ENCODE data around the gene NRXN3. TPM values are rescaled to one million over a fixed set of nuclear protein-coding genes. Genes with fewer than 3 reads are reported as not detected.

The NRXN3 gene
- total RNA-seq, 1 experiment from 2014 or later: not detected

GRCh38 chr14:79855789-79856188 is 1685.6 kb downstream of the NRXN3 start:
- H3K27ac ChIP-seq (ENCODE audit: low read depth, low read length): no peak overlapping the region
- H3K79me2 ChIP-seq (ENCODE audit: insufficient read depth, low read length): no peaks in the 10 kb centered on the region
- no peaks in the 10 kb centered on the region for H3K27me3 ChIP-seq (ENCODE audit: insufficient read depth, low read length)
- H3K36me3 ChIP-seq (ENCODE audit: control insufficient read depth in 1 of 2, insufficient read depth in 2 of 2, low read length in 2 of 2): no peaks in the 10 kb centered on the region
- no peak overlapping the region for H3K4me2 ChIP-seq (ENCODE audit: low read length)
- ChIA-PET RAD21 (ENCODE audit: low non-redundant PET in 1 of 2, low total read pairs in 2 of 2, uncharacterized antibody in 2 of 2, unreplicated experiment in 2 of 2) (no interaction called here), CTCF (no interaction called here), POLR2A (no interaction called here)
- no peak for ATAC-seq
- no TSS peak for BruUV-seq (replicated peaks)
- TF ChIP-seq SP1 (IDR thresholded peaks at IDR 0.05; ENCODE audit: low read depth) (no peak), TCF7L2 (IDR thresholded peaks at IDR 0.05; ENCODE audit: borderline replicate concordance, extremely low read depth, insufficient read depth, insufficient read length) (no peak), FOSL1 (IDR thresholded peaks at IDR 0.05; ENCODE audit: low read depth) (no peak), ZBTB33 (IDR thresholded peaks at IDR 0.05; ENCODE audit: extremely low read depth, insufficient replicate concordance, low read length) (no peak), ZFX (IDR thresholded peaks at IDR 0.05) (no peak)
- H3K9me2 ChIP-seq (ENCODE audit: insufficient read depth): no peaks in the 10 kb centered on the region
- no peaks in the 10 kb centered on the region for H4K20me1 ChIP-seq (ENCODE audit: insufficient read depth)
- intact Hi-C loops (cut with micrococcal nuclease): no loop called here
- no peaks in the 10 kb centered on the region for H3K4me1 ChIP-seq (ENCODE audit: control insufficient read depth in 1 of 2, insufficient read depth in 2 of 2, low read length in 2 of 2)
- peaks cover 3 to 9% of the 10 kb centered on the region in 2 experiments; a peak in 2 of 4 replicates for H3K9me3 ChIP-seq (ENCODE audit: control insufficient read depth in 1 of 2, insufficient read depth in 1 of 2, low read depth in 1 of 2, low read length in 2 of 2)
- H2AFZ ChIP-seq (ENCODE audit: low read depth, low read length, poor library complexity, severe bottlenecking): no peak overlapping the region
- no peak for DNase-seq (ENCODE audit: low read depth, low spot score)
- H3K4me3 ChIP-seq (replicated peaks in 1 of 2; ENCODE audit: low read depth in 1 of 2, low read length in 2 of 2): no peak overlapping the region
- H3K9ac ChIP-seq (ENCODE audit: low read length): no peak overlapping the region

GRCh38 chr14:79856381-79856780 is 1686.2 kb downstream of the NRXN3 start:
- BruUV-seq (replicated peaks): no TSS peak
- no peak overlapping the region for H3K4me2 ChIP-seq (ENCODE audit: low read length)
- H3K4me1 ChIP-seq (ENCODE audit: control insufficient read depth in 1 of 2, insufficient read depth in 2 of 2, low read length in 2 of 2): no peaks in the 10 kb centered on the region
- no peaks in the 10 kb centered on the region for H3K79me2 ChIP-seq (ENCODE audit: insufficient read depth, low read length)
- H4K20me1 ChIP-seq (ENCODE audit: insufficient read depth): no peaks in the 10 kb centered on the region
- TF ChIP-seq FOSL1 (IDR thresholded peaks at IDR 0.05; ENCODE audit: low read depth) (no peak), TCF7L2 (IDR thresholded peaks at IDR 0.05; ENCODE audit: borderline replicate concordance, extremely low read depth, insufficient read depth, insufficient read length) (no peak), ZBTB33 (IDR thresholded peaks at IDR 0.05; ENCODE audit: extremely low read depth, insufficient replicate concordance, low read length) (no peak), REST (IDR thresholded peaks at IDR 0.05; ENCODE audit: low read depth) (no peak), POLR2AphosphoS5 (IDR thresholded peaks at IDR 0.05; ENCODE audit: low read depth, low read length) (no peak), ZNF274 (IDR thresholded peaks at IDR 0.05; ENCODE audit: low read depth, low read length) (no peak), ELF1 (IDR thresholded peaks at IDR 0.05; ENCODE audit: borderline replicate concordance, low read depth) (no peak), CBX3 (IDR thresholded peaks at IDR 0.05; ENCODE audit: low read depth) (no peak), POLR2A (IDR thresholded peaks at IDR 0.05; ENCODE audit: borderline replicate concordance, extremely low read depth, insufficient read depth, insufficient read length) (no peak), CEBPB (IDR thresholded peaks at IDR 0.05; ENCODE audit: low read depth) (no peak)
- ATAC-seq (no peak), DNase-seq (ENCODE audit: low read depth, low spot score) (no peak)
- intact Hi-C loops (cut with micrococcal nuclease): no loop called here
- H2AFZ ChIP-seq (ENCODE audit: low read depth, low read length, poor library complexity, severe bottlenecking): no peak overlapping the region
- H3K9me3 ChIP-seq (ENCODE audit: control insufficient read depth in 1 of 2, insufficient read depth in 1 of 2, low read depth in 1 of 2, low read length in 2 of 2): peaks cover 3 to 10% of the 10 kb centered on the region in 2 experiments; a peak in 2 of 4 replicates
- ChIA-PET RAD21 (ENCODE audit: low non-redundant PET in 1 of 2, low total read pairs in 2 of 2, uncharacterized antibody in 2 of 2, unreplicated experiment in 2 of 2) (no interaction called here), POLR2A (no interaction called here), CTCF (no interaction called here)
- H3K27ac ChIP-seq (ENCODE audit: low read depth, low read length): no peak overlapping the region
- no peak overlapping the region for H3K4me3 ChIP-seq (replicated peaks in 1 of 2; ENCODE audit: low read depth in 1 of 2, low read length in 2 of 2)
- no peaks in the 10 kb centered on the region for H3K9me2 ChIP-seq (ENCODE audit: insufficient read depth)
- no peaks in the 10 kb centered on the region for H3K36me3 ChIP-seq (ENCODE audit: control insufficient read depth in 1 of 2, insufficient read depth in 2 of 2, low read length in 2 of 2)
- no peak overlapping the region for H3K9ac ChIP-seq (ENCODE audit: low read length)
- no peaks in the 10 kb centered on the region for H3K27me3 ChIP-seq (ENCODE audit: insufficient read depth, low read length)

All from HCT116 (cell line).